DND-41 (cell line): ENCODE data around the gene TTC14.

Experiments used
- ATAC-seq: fragments of 200-7000 bp; cut with Tn5 transposase; 3 replicates; pipeline ENCODE4 v1.9.1; 2021; ENCODE audit warnings: low read depth; ENCODE audit not compliant: insufficient read depth
- DNase-seq: peaks from one replicate; pipeline ENCODE4 v3.0.0-alpha.2; 2020
- H2AFZ ChIP-seq: 2 replicates; pipeline ENCODE4 v1.6.0; 2012; ENCODE audit warnings: low read depth, low read length
- H3K27ac ChIP-seq: 2 replicates; pipeline ENCODE4 v1.5.1; 2012; ENCODE audit warnings: low read length, inconsistent platforms
- H3K27me3 ChIP-seq: fragments of 200-600 bp; sonication (generic); 2 replicates; pipeline ENCODE4 v1.6.0; 2012; ENCODE audit warnings: low read length, mild to moderate bottlenecking, inconsistent platforms; ENCODE audit not compliant: insufficient read depth, poor library complexity
- H3K36me3 ChIP-seq: 2 replicates; pipeline ENCODE4 v1.5.1; 2012; ENCODE audit warnings: low read length, inconsistent platforms; ENCODE audit not compliant: insufficient read depth
- H3K4me1 ChIP-seq: 2 replicates; pipeline ENCODE4 v1.5.1; 2012; ENCODE audit warnings: mild to moderate bottlenecking, low read length; ENCODE audit not compliant: insufficient read depth
- H3K4me2 ChIP-seq: 2 replicates; pipeline ENCODE4 v1.6.0; 2012; ENCODE audit warnings: mild to moderate bottlenecking, moderate library complexity, low read length, inconsistent platforms; ENCODE audit not compliant: insufficient read depth
- H3K4me3 ChIP-seq, 2 experiments: fragments of 200-600 bp in 1 of 2; shearing (Covaris generic) in 1 of 2; 2 replicates each; pipeline ENCODE4 v1.5.1; 2012 to 2016; ENCODE audit warnings: inconsistent platforms in 2 of 2, low read length in 2 of 2, mild to moderate bottlenecking in 2 of 2, low read depth in 1 of 2, moderate library complexity in 1 of 2
- H3K79me2 ChIP-seq: 2 replicates; pipeline ENCODE4 v1.6.0; 2012; ENCODE audit warnings: low read length, inconsistent platforms; ENCODE audit not compliant: insufficient read depth
- H3K9ac ChIP-seq: 2 replicates; pipeline ENCODE4 v1.6.0; 2012; ENCODE audit warnings: low read depth, mild to moderate bottlenecking, inconsistent platforms, low read length, moderate library complexity
- H3K9me3 ChIP-seq: 2 replicates; pipeline ENCODE4 v1.5.1; 2012; ENCODE audit warnings: low read length, moderate library complexity, mild to moderate bottlenecking, inconsistent platforms; ENCODE audit not compliant: insufficient read depth, severe bottlenecking
- H4K20me1 ChIP-seq: 2 replicates; pipeline ENCODE4 v1.6.0; 2012; ENCODE audit warnings: low read length; ENCODE audit not compliant: insufficient read depth
- CTCF ChIP-seq: IDR thresholded peaks from 2 replicates; pipeline ENCODE4 v1.5.1; 2012; ENCODE audit warnings: borderline replicate concordance, low read length, moderate library complexity, mild to moderate bottlenecking; ENCODE audit not compliant: poor library complexity, severe bottlenecking; ENCODE audit errors: extremely low read depth
- EZH2 ChIP-seq: IDR thresholded peaks from 3 replicates; pipeline ENCODE4 v1.6.1; 2012; ENCODE audit warnings: borderline replicate concordance, low read depth, mild to moderate bottlenecking, moderate library complexity, low read length, inconsistent platforms; ENCODE audit not compliant: severe bottlenecking

TTC14 gene

GRCh38 chr3:180626844-180627243 is 24.9 kb downstream of the TTC14 start:
- Histone ChIP-seq H3K4me3 (no peak overlapping the region), H2AFZ (no peak overlapping the region), H3K27ac (no peak overlapping the region), H3K9me3 (no peaks in the 10 kb centered on the region), H3K27me3 (no peaks in the 10 kb centered on the region), H3K9ac (no peak overlapping the region), H3K4me1 (no peaks in the 10 kb centered on the region), H3K4me2 (no peak overlapping the region), H3K36me3 (no peaks in the 10 kb centered on the region), H4K20me1 (no peaks in the 10 kb centered on the region), H3K79me2 (no peaks in the 10 kb centered on the region)
- DNase-seq: no peak
- no peak for ATAC-seq
- TF ChIP-seq CTCF: no peak
- no peak for TF ChIP-seq EZH2

- no peak for DNase-seq
- no peak overlapping the region for H2AFZ ChIP-seq
- no peaks in the 10 kb centered on the region for H4K20me1 ChIP-seq
- no peaks in the 10 kb centered on the region for H3K9me3 ChIP-seq
- no peaks in the 10 kb centered on the region for H3K4me1 ChIP-seq
- H3K79me2 ChIP-seq: no peaks in the 10 kb centered on the region
- TF ChIP-seq EZH2 (no peak), CTCF (no peak)
- H3K4me3 ChIP-seq: no peak overlapping the region
- H3K4me2 ChIP-seq: no peak overlapping the region
- no peak for ATAC-seq
- no peaks in the 10 kb centered on the region for H3K27me3 ChIP-seq
- no peak overlapping the region for H3K27ac ChIP-seq
- H3K9ac ChIP-seq: no peak overlapping the region
- H3K36me3 ChIP-seq: no peaks in the 10 kb centered on the region
These were observed 28.4 kb downstream of the TTC14 start for GRCh38 chr3:180630371-180630770.

GRCh38 chr3:180631317-180631716 is 29.4 kb downstream of the TTC14 start:
- Histone ChIP-seq H3K4me1 (no peaks in the 10 kb centered on the region), H3K27ac (no peak overlapping the region), H3K4me3 (no peak overlapping the region), H3K79me2 (no peaks in the 10 kb centered on the region), H3K4me2 (no peak overlapping the region), H3K9me3 (no peaks in the 10 kb centered on the region), H3K27me3 (no peaks in the 10 kb centered on the region), H3K9ac (no peak overlapping the region), H4K20me1 (no peaks in the 10 kb centered on the region), H3K36me3 (no peaks in the 10 kb centered on the region), H2AFZ (no peak overlapping the region)
- no peak for ATAC-seq
- TF ChIP-seq CTCF: peak; percentile 23
- no peak for TF ChIP-seq EZH2
- no peak for DNase-seq

- no peak overlapping the region for H3K27ac ChIP-seq
- TF ChIP-seq EZH2 (no peak), CTCF (no peak)
- H4K20me1 ChIP-seq: no peaks in the 10 kb centered on the region
- DNase-seq: no peak
- no peaks in the 10 kb centered on the region for H3K9me3 ChIP-seq
- no peaks in the 10 kb centered on the region for H3K79me2 ChIP-seq
- H3K36me3 ChIP-seq: no peaks in the 10 kb centered on the region
- no peaks in the 10 kb centered on the region for H3K27me3 ChIP-seq
- ATAC-seq: no peak
- no peaks in the 10 kb centered on the region for H3K4me1 ChIP-seq
- H3K4me3 ChIP-seq: no peak overlapping the region
- H3K9ac ChIP-seq: no peak overlapping the region
- H3K4me2 ChIP-seq: no peak overlapping the region
- H2AFZ ChIP-seq: no peak overlapping the region
These were observed 31.8 kb downstream of the TTC14 start for GRCh38 chr3:180633722-180634121.
